Mesenchymal stem cell (in vitro differentiated cells and primary cell): ENCODE results near the gene PTTG2. TPM values are rescaled to one million over a fixed set of nuclear protein-coding genes. Genes with fewer than 3 reads are reported as not detected.

Experiments
- DNase-seq: peaks from one replicate; pipeline ENCODE4 v3.0.0-alpha.2; 2013
- H2AFZ ChIP-seq: one replicate; pipeline ENCODE4 v1.6.1; 2013; ENCODE audit warnings: low read depth, mild to moderate bottlenecking, control low read depth, inconsistent platforms, low read length, moderate library complexity
- H2AK5ac ChIP-seq: 2 replicates; pipeline ENCODE4 v1.6.1; 2013; ENCODE audit warnings: low read length, moderate library complexity, mild to moderate bottlenecking, inconsistent platforms; ENCODE audit not compliant: severe bottlenecking
- H2BK120ac ChIP-seq: one replicate; pipeline ENCODE4 v1.6.1; 2013; ENCODE audit warnings: low read depth, mild to moderate bottlenecking, inconsistent platforms, low read length, moderate library complexity
- H2BK12ac ChIP-seq, 2 experiments: one replicate each; pipeline ENCODE4 v1.6.1; 2013; ENCODE audit warnings: inconsistent platforms in 2 of 2, low read length in 2 of 2, mild to moderate bottlenecking in 2 of 2, moderate library complexity in 2 of 2, control low read depth in 1 of 2
- H2BK15ac ChIP-seq: one replicate; pipeline ENCODE4 v1.6.1; 2013; ENCODE audit warnings: mild to moderate bottlenecking, low read depth, inconsistent platforms; ENCODE audit not compliant: poor library complexity, severe bottlenecking
- H2BK5ac ChIP-seq: 2 replicates; pipeline ENCODE4 v1.6.1; 2013; ENCODE audit warnings: low read depth, mild to moderate bottlenecking, low read length, control low read depth, inconsistent platforms; ENCODE audit not compliant: poor library complexity, severe bottlenecking
- H3K14ac ChIP-seq, 2 experiments: one replicate each; pipeline ENCODE4 v1.6.1; 2013; ENCODE audit warnings: inconsistent platforms in 2 of 2, low read length in 2 of 2, control low read depth in 1 of 2, mild to moderate bottlenecking in 1 of 2, moderate library complexity in 1 of 2
- H3K18ac ChIP-seq, 2 experiments: one replicate each; pipeline ENCODE4 v1.6.1; 2013; ENCODE audit warnings: inconsistent platforms in 2 of 2, low read length in 2 of 2, control low read depth in 1 of 2, low read depth in 1 of 2, mild to moderate bottlenecking in 1 of 2
- H3K23ac ChIP-seq, 2 experiments: one replicate each; pipeline ENCODE4 v1.6.1; 2013; ENCODE audit warnings: inconsistent platforms in 2 of 2, low read length in 2 of 2, mild to moderate bottlenecking in 2 of 2, moderate library complexity in 2 of 2, control low read depth in 1 of 2
- H3K27ac ChIP-seq: 2 replicates; pipeline ENCODE4 v1.5.1; 2013; ENCODE audit warnings: mild to moderate bottlenecking, moderate library complexity, low read length, control low read depth, inconsistent platforms; ENCODE audit not compliant: poor library complexity, severe bottlenecking
- H3K27me3 ChIP-seq, 2 experiments: 2 replicates each; pipeline versions ENCODE4 v1.6.1 to v1.7.0; 2013; ENCODE audit warnings: low read length in 2 of 2, mild to moderate bottlenecking in 2 of 2, moderate library complexity in 2 of 2, control low read depth in 1 of 2, inconsistent platforms in 1 of 2; ENCODE audit not compliant: control insufficient read depth in 1 of 2, insufficient read depth in 1 of 2
- H3K36me3 ChIP-seq, 2 experiments: 2 replicates each; pipeline versions ENCODE4 v1.6.1 to v1.7.0; 2013; ENCODE audit warnings: low read length in 2 of 2, control low read depth in 1 of 2, inconsistent platforms in 1 of 2, low read depth in 1 of 2, mild to moderate bottlenecking in 1 of 2; ENCODE audit not compliant: insufficient read depth in 2 of 2, control insufficient read depth in 1 of 2
- H3K4ac ChIP-seq, 2 experiments: one replicate each; pipeline ENCODE4 v1.6.1; 2013; ENCODE audit warnings: inconsistent platforms in 2 of 2, low read length in 2 of 2, mild to moderate bottlenecking in 2 of 2, moderate library complexity in 2 of 2, control low read depth in 1 of 2, low read depth in 1 of 2
- H3K4me1 ChIP-seq: 2 replicates; pipeline ENCODE4 v1.6.1; 2013; ENCODE audit warnings: low read depth, low read length, control low read depth; ENCODE audit not compliant: control insufficient read depth, insufficient read depth
- H3K4me2 ChIP-seq: 2 replicates; pipeline ENCODE4 v1.6.1; 2013; ENCODE audit warnings: low read length, mild to moderate bottlenecking, inconsistent platforms; ENCODE audit not compliant: poor library complexity, severe bottlenecking
- H3K4me3 ChIP-seq, 2 experiments: 2 replicates each; pipeline versions ENCODE4 v1.5.1 to v1.7.0; 2013; ENCODE audit warnings: low read length in 2 of 2, mild to moderate bottlenecking in 2 of 2, control low read depth in 1 of 2, low read depth in 1 of 2; ENCODE audit not compliant: insufficient read depth in 1 of 2
- H3K79me1 ChIP-seq: replicated peaks from 2 replicates; pipeline ENCODE4 v1.6.1; 2013; ENCODE audit warnings: mild to moderate bottlenecking, control low read depth, low read length, inconsistent platforms; ENCODE audit not compliant: poor library complexity, severe bottlenecking
- H3K9ac ChIP-seq: 2 replicates; pipeline ENCODE4 v1.7.0; 2013; ENCODE audit warnings: mild to moderate bottlenecking, low read length, moderate library complexity
- H3K9me3 ChIP-seq: 2 replicates; pipeline ENCODE4 v1.7.0; 2013; ENCODE audit warnings: mild to moderate bottlenecking, low read length; ENCODE audit not compliant: control insufficient read depth
- H4K8ac ChIP-seq: one replicate; pipeline ENCODE4 v1.6.1; 2013; ENCODE audit warnings: inconsistent platforms, mild to moderate bottlenecking, low read length, moderate library complexity
- H4K91ac ChIP-seq: one replicate; pipeline ENCODE4 v1.6.1; 2013; ENCODE audit warnings: mild to moderate bottlenecking, low read length, inconsistent platforms
- WGBS: methylation state at CpG from one replicate; pipeline ENCODE4 v1.1.7; 2013; ENCODE audit warnings: mixed read lengths; 5-methylcytosine and 5-hydroxymethylcytosine counted together
- polyA plus RNA-seq, 2 experiments: library from polyadenylated mRNA; stranded (reverse); fragments of 200-250 nt; gene quantifications; one replicate each; pipeline ENCODE4 v1.2.3, GENCODE V29; 2013

The PTTG2 gene
- not detected for polyA plus RNA-seq (2013, experiment 1 of 2)
- polyA plus RNA-seq (2013, experiment 2 of 2): not detected

DNA sequence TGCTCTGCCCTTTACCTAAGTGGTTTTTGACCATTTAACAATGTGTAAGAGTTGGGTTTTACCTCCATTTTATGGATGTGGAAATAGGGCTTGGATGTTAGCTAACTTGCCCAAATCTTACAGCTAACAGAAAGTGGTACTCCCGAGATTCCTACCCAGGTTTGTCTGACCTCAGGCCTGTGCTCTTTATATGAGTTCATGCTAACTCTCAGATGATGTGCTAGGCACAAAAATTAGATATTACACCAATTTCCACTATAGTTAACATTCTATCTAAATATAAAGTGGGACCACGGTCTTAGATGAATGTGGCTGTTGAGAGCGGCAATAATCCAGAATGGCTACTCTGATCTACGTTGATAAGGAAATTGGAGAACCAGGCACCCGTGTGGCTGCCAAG lies at the start of gene PTTG2:
PTTG2 (plus strand) TSS at position 301 of the 400 bp plus-strand sequence; CDS start at position 338, 37 bp downstream.
- Histone ChIP-seq H3K4ac (no peak within 1 kb of the TSS), H2BK120ac (no peak within 1 kb of the TSS), H3K23ac (no peak within 1 kb of the TSS), H2BK12ac (no peak within 1 kb of the TSS), H3K4me1 (no peaks in the 10 kb centered on the region), H3K4me2 (no peak within 1 kb of the TSS), H3K27ac (no peak within 1 kb of the TSS), H3K27me3 (peaks cover 0 to 3% of the 10 kb centered on the region in 2 experiments), H3K79me1 (no peaks in the 10 kb centered on the region), H3K18ac (no peak within 1 kb of the TSS), H3K14ac (no peak within 1 kb of the TSS), H3K36me3 (no peaks in the 10 kb centered on the region), H2AK5ac (no peak within 1 kb of the TSS), H3K9ac (no peak within 1 kb of the TSS), H2BK15ac (no peak within 1 kb of the TSS), H2BK5ac (no peak within 1 kb of the TSS), H3K4me3 (no peak within 1 kb of the TSS), H4K8ac (no peak within 1 kb of the TSS), H3K9me3 (no peaks in the 10 kb centered on the region), H2AFZ (no peak within 1 kb of the TSS), H4K91ac (no peak within 1 kb of the TSS)
- no peak for DNase-seq
- 95% methylated on average over 4 of the region's 5 CpGs for WGBS

DNA sequence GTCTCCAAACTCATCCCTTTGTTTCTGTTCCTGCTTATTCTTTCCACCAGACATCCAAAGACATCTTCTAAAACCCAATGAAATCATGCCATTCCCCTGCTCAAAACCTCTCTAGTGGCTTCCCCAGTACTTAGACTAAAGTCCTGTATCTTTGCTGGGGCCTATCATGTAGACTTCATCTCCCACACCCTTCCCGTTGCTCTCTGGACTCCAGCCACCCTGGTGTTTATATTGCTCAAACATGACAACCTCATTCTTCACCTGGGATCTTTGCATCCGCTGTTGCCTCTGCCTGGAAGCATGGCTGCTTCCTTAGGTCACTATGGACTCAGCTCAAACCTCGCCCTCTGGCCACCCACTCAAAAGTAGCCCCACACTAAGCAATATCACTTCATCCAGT lies 45.7 kb upstream of the PTTG2 start:
- Histone ChIP-seq H3K9ac (no peak overlapping the region), H2AK5ac (no peak overlapping the region), H3K18ac (no peak overlapping the region), H2BK120ac (no peak overlapping the region), H2BK12ac (no peak overlapping the region), H3K36me3 (no peaks in the 10 kb centered on the region), H3K4me3 (no peak overlapping the region), H3K79me1 (no peaks in the 10 kb centered on the region), H4K8ac (no peak overlapping the region), H2BK5ac (no peak overlapping the region), H3K14ac (no peak overlapping the region), H3K23ac (no peak overlapping the region), H3K9me3 (no peaks in the 10 kb centered on the region), H3K4me2 (no peak overlapping the region), H3K4me1 (no peaks in the 10 kb centered on the region), H2AFZ (no peak overlapping the region), H2BK15ac (no peak overlapping the region), H4K91ac (no peak overlapping the region), H3K27me3 (peaks cover 19 to 34% of the 10 kb centered on the region in 2 experiments), H3K4ac (no peak overlapping the region), H3K27ac (no peak overlapping the region)
- no peak for DNase-seq
- 84% methylated on average over 3 of the region's 3 CpGs for WGBS

- no peak overlapping the region for H3K4ac ChIP-seq
- no peak overlapping the region for H4K8ac ChIP-seq
- H3K14ac ChIP-seq: no peak overlapping the region
- no peak overlapping the region for H2BK120ac ChIP-seq
- DNase-seq: no peak
- 93% methylated on average over 4 of the region's 7 CpGs for WGBS
- H3K27ac ChIP-seq: no peak overlapping the region
- no peaks in the 10 kb centered on the region for H3K79me1 ChIP-seq
- H2BK5ac ChIP-seq: no peak overlapping the region
- H4K91ac ChIP-seq: no peak overlapping the region
- H3K9ac ChIP-seq: no peak overlapping the region
- no peaks in the 10 kb centered on the region for H3K36me3 ChIP-seq
- H3K4me2 ChIP-seq: no peak overlapping the region
- peaks cover 9 to 29% of the 10 kb centered on the region in 2 experiments for H3K27me3 ChIP-seq
- no peak overlapping the region for H2BK15ac ChIP-seq
- no peak overlapping the region for H3K18ac ChIP-seq
- no peak overlapping the region for H2BK12ac ChIP-seq
- H3K9me3 ChIP-seq: no peaks in the 10 kb centered on the region
- H3K4me1 ChIP-seq: no peaks in the 10 kb centered on the region
- no peak overlapping the region for H2AFZ ChIP-seq
- no peak overlapping the region for H2AK5ac ChIP-seq
- no peak overlapping the region for H3K4me3 ChIP-seq
- no peak overlapping the region for H3K23ac ChIP-seq
Measured at GRCh38 chr4:37917388-37917787, 42.8 kb upstream of the PTTG2 start.

GRCh38 chr4:37918653-37919052 lies 41.5 kb upstream of the PTTG2 start:
- Histone ChIP-seq H2AFZ (no peak overlapping the region), H2BK120ac (no peak overlapping the region)
- no peak for DNase-seq

More at GRCh38 chr4:37918653-37919052, 41.5 kb upstream of the PTTG2 start:
- no peak overlapping the region for H3K4ac ChIP-seq
- no peak overlapping the region for H3K27ac ChIP-seq
- peaks cover 8 to 23% of the 10 kb centered on the region in 2 experiments for H3K27me3 ChIP-seq
- no peak overlapping the region for H4K91ac ChIP-seq
- no peak overlapping the region for H2AK5ac ChIP-seq
- no peak overlapping the region for H2BK15ac ChIP-seq
- no peak overlapping the region for H4K8ac ChIP-seq
- no peaks in the 10 kb centered on the region for H3K9me3 ChIP-seq
- 88% methylated on average over 2 of the region's 3 CpGs for WGBS
- no peak overlapping the region for H3K9ac ChIP-seq
- no peaks in the 10 kb centered on the region for H3K36me3 ChIP-seq
- no peaks in the 10 kb centered on the region for H3K79me1 ChIP-seq
- H3K4me2 ChIP-seq: no peak overlapping the region
- H3K4me1 ChIP-seq: no peaks in the 10 kb centered on the region
- no peak overlapping the region for H2BK12ac ChIP-seq
- H3K23ac ChIP-seq: no peak overlapping the region
- no peak overlapping the region for H3K4me3 ChIP-seq
- H3K18ac ChIP-seq: no peak overlapping the region
- no peak overlapping the region for H3K14ac ChIP-seq
- no peak overlapping the region for H2BK5ac ChIP-seq
